ENCODE results near the gene COL18A1.

Gene COL18A1

GRCh38 chr21:45474323-45474950 lies 69.5 kb downstream of the COL18A1 start:
- ChIA-PET POLR2A (no interaction called here), CTCF (interaction anchor here (3.1 kb wide), 1 partner anchor 14 kb away, joined by 9 read pairs; no protein-coding TSS in a partner anchor)
- H3K4me3 ChIP-seq (ENCODE audit: low read depth, low read length): no peak overlapping the region
- TF ChIP-seq CTCF (IDR thresholded peaks at IDR 0.05; ENCODE audit: insufficient read depth, low read length, missing control alignments): no peak
- DNase-seq (ENCODE audit: low read depth, low spot score): no peak

GRCh38 chr21:45475004-45475685 lies 70.2 kb downstream of the COL18A1 start:
- POLR2A ChIA-PET: no interaction called here
- CTCF ChIA-PET: interaction anchor here (3.1 kb wide), 1 partner anchor 15 kb away, joined by 9 read pairs; no protein-coding TSS in a partner anchor
- DNase-seq (ENCODE audit: low read depth, low spot score): no peak
- H3K4me3 ChIP-seq (ENCODE audit: low read depth, low read length): no peak overlapping the region
- no peak for TF ChIP-seq CTCF (IDR thresholded peaks at IDR 0.05; ENCODE audit: insufficient read depth, low read length, missing control alignments)

GRCh38 chr21:45475797-45476570 lies 71.0 kb downstream of the COL18A1 start:
- ChIA-PET POLR2A (no interaction called here), CTCF (interaction anchor here (1.0 kb wide), 1 partner anchor 8 kb away, joined by 3 read pairs; no protein-coding TSS in a partner anchor)
- no peak for DNase-seq (ENCODE audit: low read depth, low spot score)
- no peak for TF ChIP-seq CTCF (IDR thresholded peaks at IDR 0.05; ENCODE audit: insufficient read depth, low read length, missing control alignments)
- no peak overlapping the region for H3K4me3 ChIP-seq (ENCODE audit: low read depth, low read length)

- no peak for TF ChIP-seq CTCF (IDR thresholded peaks at IDR 0.05; ENCODE audit: insufficient read depth, low read length, missing control alignments)
- POLR2A ChIA-PET: no interaction called here
Observed at GRCh38 chr21:45476582-45476981, 71.6 kb downstream of the COL18A1 start.

GRCh38 chr21:45477176-45478114 lies 72.5 kb downstream of the COL18A1 start:
- POLR2A ChIA-PET: no interaction called here
- CTCF ChIA-PET: interaction anchor here (0.9 to 4.1 kb wide), 11 partner anchors 9 to 344 kb away, joined by 3 to 25 read pairs (median 3); no protein-coding TSS in a partner anchor
- no peak overlapping the region for H3K4me3 ChIP-seq (ENCODE audit: low read depth, low read length)
- TF ChIP-seq CTCF (IDR thresholded peaks at IDR 0.05; ENCODE audit: insufficient read depth, low read length, missing control alignments): no peak
- DNase-seq (ENCODE audit: low read depth, low spot score): no peak

More at GRCh38 chr21:45476582-45476981, 71.6 kb downstream of the COL18A1 start:
- H3K4me3 ChIP-seq (ENCODE audit: low read depth, low read length): no peak overlapping the region
- CTCF ChIA-PET: interaction anchor here (1.0 to 4.1 kb wide), 4 partner anchors 9 to 345 kb away, joined by 3 to 25 read pairs (median 4); no protein-coding TSS in a partner anchor
- DNase-seq (ENCODE audit: low read depth, low spot score): no peak

Measured in AG04449 (cell line).